ENCODE measurements around the gene SIGLECL1.

SIGLECL1 gene

DNA sequence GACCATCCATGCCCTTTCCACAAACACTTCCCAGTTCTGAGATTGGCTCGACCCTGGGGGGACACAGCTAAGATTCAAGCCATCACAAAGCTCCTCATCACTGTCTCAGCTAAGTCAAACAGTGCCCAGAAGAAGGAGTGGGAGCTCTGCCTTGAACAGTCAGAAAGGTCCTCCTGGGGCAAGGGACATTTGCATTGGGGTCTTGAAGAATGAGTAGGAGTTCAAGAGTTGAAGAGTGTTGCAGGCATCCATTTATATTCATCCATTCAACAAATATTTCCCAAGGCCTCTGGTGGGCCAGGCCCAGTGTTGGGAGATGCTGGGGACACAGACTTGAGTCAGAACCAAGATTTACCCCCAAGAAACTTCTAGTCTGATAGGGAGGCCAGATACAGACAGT lies 67.1 kb downstream of the SIGLECL1 start:
- Histone ChIP-seq H3K9me3 (ENCODE audit: control insufficient read depth, low read length) (no peaks in the 10 kb centered on the region), H3K36me3 (ENCODE audit: control insufficient read depth, insufficient read depth, low read length) (no peaks in the 10 kb centered on the region), H3K4me1 (ENCODE audit: control insufficient read depth, insufficient read depth, low read length, poor library complexity, severe bottlenecking) (no peaks in the 10 kb centered on the region), H3K27me3 (replicated peaks; ENCODE audit: control insufficient read depth, insufficient read depth, low read length, poor library complexity, severe bottlenecking) (no peaks in the 10 kb centered on the region), H3K27ac (ENCODE audit: insufficient read depth, low read length, poor library complexity, severe bottlenecking) (no peak overlapping the region), H3K4me3 (ENCODE audit: insufficient read depth, low read depth, low read length, poor library complexity, severe bottlenecking) (no peak overlapping the region)
- DNase-seq: no peak

All from effector memory CD4-positive, alpha-beta T cell (primary cell).